Smooth muscle cell of the pulmonary artery (primary cell): ENCODE results near the gene RADX. TPM values are rescaled to one million over a fixed set of nuclear protein-coding genes. Genes with fewer than 3 reads are reported as not detected.

Experiments
- total RNA-seq: library from RNA; depleted of rRNA; stranded (reverse); fragments of >200 nt; gene quantifications from 2 replicates; pipeline ENCODE4 v1.2.3, GENCODE V29; 2014

The RADX gene
- total RNA-seq = 1.4 and 4.2 TPM in 2 replicates

GRCh38 chrX:106611679-106612392 is at the start of gene RADX:
RADX (plus strand) TSS chrX:106611978; CDS start chrX:106612081, 103 bp downstream.

GRCh38 chrX:106726485-106727437 is 115.0 kb downstream of the RADX start, which contains the start of gene RNF128:
RNF128 (plus strand) TSS chrX:106726701; CDS start chrX:106726914, 213 bp downstream.

Other genes with a start within 250 kb of the RADX start
- gene RNF128, start 114.7 kb downstream of the RADX start, total RNA-seq = 2.3 and 6.7 TPM in 2 replicates
- gene TBC1D8B, start 190.7 kb downstream of the RADX start, total RNA-seq = 24.2 and 32.2 TPM in 2 replicates